ENCODE data around the gene SLC16A4.

Gene SLC16A4

DNA sequence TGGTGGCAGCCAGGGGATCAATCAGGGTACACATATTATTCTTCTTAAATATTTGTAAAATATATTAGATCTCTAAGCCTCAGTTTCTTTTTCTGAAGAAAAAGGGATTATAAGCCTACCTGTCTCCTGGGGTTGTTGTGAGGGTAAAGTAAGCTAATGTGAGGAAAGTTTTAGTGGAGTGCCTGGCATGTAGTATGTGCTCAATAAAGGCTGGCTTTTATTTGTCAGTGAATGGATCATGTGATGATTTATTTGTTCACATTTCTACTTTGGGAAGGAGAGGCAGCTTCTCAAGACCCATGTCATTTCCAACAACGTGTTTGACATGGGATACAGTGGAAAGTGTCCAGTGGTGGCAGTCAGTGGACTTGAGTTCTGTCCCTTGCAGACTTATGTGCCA is 64.0 kb downstream of the SLC16A4 start:
- DNase-seq (ENCODE audit: low read depth): no peak

DNA sequence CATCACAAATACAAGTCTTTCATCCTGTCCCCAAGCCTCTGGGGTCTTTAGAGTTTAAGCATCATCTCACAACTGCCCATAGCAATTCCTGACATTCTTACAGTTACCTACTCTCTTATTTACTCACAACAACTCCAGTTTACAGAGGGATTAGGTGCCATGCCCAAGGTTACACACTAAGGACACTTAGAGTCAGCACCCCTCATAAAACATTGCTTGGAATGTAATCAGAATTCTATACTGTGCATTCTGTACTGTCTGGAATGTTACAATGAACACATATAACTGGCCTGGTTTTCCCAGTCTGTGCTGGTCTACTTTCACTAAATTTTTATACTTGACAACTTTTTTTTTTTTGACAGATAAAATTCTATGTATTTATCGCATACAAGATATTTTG is 66.2 kb downstream of the SLC16A4 start:
- DNase-seq (ENCODE audit: low read depth): no peak

DNA sequence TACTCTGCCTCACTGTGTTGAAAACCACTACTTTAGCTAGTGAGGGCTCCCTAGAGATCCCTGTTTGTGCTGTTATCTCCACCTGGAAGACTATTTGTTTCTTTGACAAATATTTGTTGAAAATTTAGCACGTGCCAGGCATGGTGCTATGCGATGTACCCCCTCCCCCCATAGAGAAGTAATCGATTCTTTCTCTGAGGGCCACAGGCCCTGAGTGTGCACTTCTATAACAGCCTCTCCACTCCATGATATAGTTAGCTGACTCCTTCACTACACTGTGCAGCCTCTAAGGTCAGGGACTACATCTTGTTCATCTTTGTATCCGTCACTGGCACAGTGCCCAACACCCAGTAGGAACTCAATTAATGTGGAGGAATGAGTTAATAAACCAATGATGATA is 69.0 kb downstream of the SLC16A4 start:
- no peak for DNase-seq (ENCODE audit: low read depth)

DNA sequence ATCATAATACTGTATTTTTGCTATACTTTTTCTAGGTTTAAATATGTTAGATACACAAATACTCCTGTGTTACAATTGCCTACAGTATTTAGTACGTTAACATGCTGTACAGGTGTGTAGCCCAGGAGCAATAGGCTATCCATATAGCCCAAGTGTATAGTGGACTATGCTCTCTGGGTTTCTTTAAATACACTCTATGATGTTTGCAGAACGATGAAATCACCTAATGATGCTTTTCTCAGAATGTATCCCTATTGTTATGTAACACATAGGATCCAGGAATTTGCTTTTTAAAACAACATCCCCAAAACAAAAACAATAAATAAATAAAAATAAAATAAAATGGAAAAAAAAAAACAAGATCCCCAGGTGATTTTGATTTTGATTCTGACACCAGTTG is 69.8 kb downstream of the SLC16A4 start:
- DNase-seq (ENCODE audit: low read depth): no peak

DNA sequence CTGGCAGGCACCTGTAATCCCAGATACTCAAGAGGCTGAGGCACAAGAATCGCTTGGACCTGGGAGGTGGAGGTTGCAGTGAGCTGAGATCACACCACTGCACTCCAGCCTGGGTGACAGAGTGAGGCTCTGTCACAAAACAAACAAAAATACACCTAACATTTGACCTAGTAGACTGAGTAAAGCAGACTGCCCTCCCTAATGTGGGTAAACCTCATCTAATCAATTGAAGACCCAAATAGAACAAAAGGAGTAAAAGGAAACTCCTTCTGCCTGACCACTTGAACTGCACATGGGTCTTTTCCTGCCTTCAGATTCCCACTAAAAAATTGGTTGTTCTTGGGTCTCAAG is 70.7 kb downstream of the SLC16A4 start:
- no peak for DNase-seq (ENCODE audit: low read depth)

DNA sequence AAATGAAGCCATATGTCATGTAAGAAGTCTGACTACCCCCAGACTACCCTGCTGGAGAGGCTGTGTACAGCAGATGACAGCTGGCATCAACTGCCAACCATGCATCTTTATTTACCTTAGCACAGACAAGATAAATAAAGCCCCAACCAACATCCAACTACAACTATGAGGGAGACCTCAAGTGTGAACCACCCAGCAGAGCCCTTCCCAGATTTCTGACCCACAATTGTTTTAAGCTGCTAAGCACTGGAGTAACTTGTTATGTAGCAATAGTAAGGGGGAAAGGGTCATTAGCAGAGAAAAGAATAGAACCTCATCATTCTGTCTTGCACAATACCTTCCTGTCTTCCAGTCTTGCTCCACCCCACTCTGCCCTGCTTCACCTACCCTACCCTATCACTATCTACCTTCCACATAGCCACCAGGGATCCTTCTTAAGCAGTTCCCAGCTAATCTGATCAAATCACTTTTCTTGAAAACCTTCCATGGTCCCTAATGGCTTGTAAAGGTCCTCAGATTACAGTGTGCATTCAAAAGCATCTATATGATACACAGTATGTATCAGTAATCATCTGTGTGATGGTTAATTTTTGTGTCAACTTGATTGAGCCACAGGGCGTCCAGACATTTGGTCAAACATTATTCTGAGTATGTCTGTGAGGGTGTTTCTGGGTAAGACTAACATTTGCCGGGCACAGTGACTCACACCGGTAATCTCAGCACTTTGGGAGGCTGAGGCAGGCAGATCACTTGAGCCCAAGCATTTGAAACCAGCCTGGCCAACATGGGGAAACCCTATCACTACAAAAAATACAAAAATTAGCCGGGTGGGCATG is 71.3 kb downstream of the SLC16A4 start:
- no peak for DNase-seq (ENCODE audit: low read depth)

DNA sequence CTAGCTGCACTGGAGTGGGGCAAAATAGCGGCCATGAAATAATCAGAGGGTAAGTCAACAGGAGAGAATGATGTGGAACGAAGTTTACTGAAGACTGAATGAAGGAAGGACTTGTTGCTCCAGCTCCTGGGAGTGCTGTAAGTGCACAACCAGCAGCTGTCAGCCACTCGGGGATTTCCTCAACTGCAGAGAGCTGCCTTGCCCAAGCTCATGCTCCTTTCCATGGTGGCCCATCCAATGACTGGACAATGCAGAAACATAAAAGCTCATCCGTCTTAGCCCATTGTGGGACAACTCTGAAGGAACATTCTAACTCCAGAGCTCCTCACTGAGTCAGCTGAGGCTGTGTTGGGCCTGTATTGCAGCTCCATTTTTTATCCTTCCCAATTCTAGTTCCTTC is 72.8 kb downstream of the SLC16A4 start:
- DNase-seq (ENCODE audit: low read depth): no peak

DNA sequence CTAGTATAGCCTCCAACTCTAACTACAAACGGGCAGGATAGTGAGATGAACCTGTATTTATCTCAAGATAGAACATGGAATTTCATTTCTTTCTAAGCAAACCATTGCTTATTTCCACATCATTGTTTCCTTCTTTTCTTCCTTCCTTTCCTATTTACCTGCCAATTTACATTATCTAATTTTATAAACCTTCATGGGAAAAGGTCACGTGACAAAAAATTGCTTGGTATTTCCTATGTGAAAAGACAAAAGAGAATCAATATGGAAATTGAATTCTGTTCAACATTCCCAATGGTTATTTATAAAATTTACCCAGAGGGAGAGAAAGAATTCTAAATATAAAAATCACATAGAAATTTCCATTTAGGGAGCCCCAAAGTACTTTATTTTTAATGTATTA is 74.1 kb downstream of the SLC16A4 start:
- no peak for DNase-seq (ENCODE audit: low read depth)

Data from stimulated activated CD8-positive, alpha-beta memory T cell treated with anti-CD3 and anti-CD28 coated beads, Interleukin-12 subunit alpha, Interleukin-12 subunit beta, amount 100 ng/mL, for 4 hours (primary cell).